Loucy (cell line): ENCODE data around the gene PFN3.

Experiments
- CTCF ChIP-seq: fragments of 200-600 bp; sonication (generic); conservative IDR thresholded peaks from 2 replicates; pipeline ENCODE4 v1.5.1; 2014; ENCODE audit warnings: mild to moderate bottlenecking, antibody characterized with exemption, low read length
- EZH2phosphoT487 ChIP-seq: fragments of 200-600 bp; IDR thresholded peaks from 2 replicates; pipeline ENCODE4 v1.6.1; 2018; ENCODE audit warnings: antibody characterized with exemption, mild to moderate bottlenecking, moderate library complexity, borderline replicate concordance

- TF ChIP-seq CTCF (no peak), EZH2phosphoT487 (no peak)
Measured at GRCh38 chr5:177357459-177358351, 42.8 kb downstream of the PFN3 start, which contains the start of gene RGS14.
